Measurements from ENCODE around the gene CDC42EP2.

The CDC42EP2 gene

GRCh38 chr11:65298655-65299179 is 15.9 kb upstream of the CDC42EP2 start:
- no peak for DNase-seq

GRCh38 chr11:65300621-65301275 is 13.9 kb upstream of the CDC42EP2 start:
- DNase-seq, result no peak

- DNase-seq, result no peak
Measured at GRCh38 chr11:65301491-65302329, 13.0 kb upstream of the CDC42EP2 start.

GRCh38 chr11:65303555-65303954 is 11.1 kb upstream of the CDC42EP2 start:
- DNase-seq, result no peak

- DNase-seq, result no peak
Measured at GRCh38 chr11:65304110-65304509, 10.6 kb upstream of the CDC42EP2 start.

- DNase-seq, result no peak
Measured at GRCh38 chr11:65304613-65305012, 10.1 kb upstream of the CDC42EP2 start.

GRCh38 chr11:65305501-65306268 is 9.0 kb upstream of the CDC42EP2 start:
- DNase-seq, result peak; percentile 79

GRCh38 chr11:65307298-65308229 is 7.1 kb upstream of the CDC42EP2 start:
- no peak for DNase-seq

GRCh38 chr11:65308281-65308891 is 6.3 kb upstream of the CDC42EP2 start:
- DNase-seq, result no peak

- DNase-seq, result no peak
Measured at GRCh38 chr11:65309006-65309405, 5.7 kb upstream of the CDC42EP2 start.

- peak; percentile 38 for DNase-seq
Measured at GRCh38 chr11:65310215-65310614, 4.5 kb upstream of the CDC42EP2 start.

- DNase-seq, result no peak
Measured at GRCh38 chr11:65310736-65311135, 3.9 kb upstream of the CDC42EP2 start.

- DNase-seq, result no peak
Measured at GRCh38 chr11:65311170-65311678, 3.4 kb upstream of the CDC42EP2 start.

- DNase-seq, result peak; percentile 85
Measured at GRCh38 chr11:65315204-65315865, 669 bp downstream of the CDC42EP2 start.

- no peak for DNase-seq
Measured at GRCh38 chr11:65315866-65316226, 1.2 kb downstream of the CDC42EP2 start.

GRCh38 chr11:65316227-65317024 is 1.8 kb downstream of the CDC42EP2 start:
- no peak for DNase-seq

- no peak for DNase-seq
Measured at GRCh38 chr11:65317025-65317786, 2.5 kb downstream of the CDC42EP2 start.

GRCh38 chr11:65320386-65321075 is 5.9 kb downstream of the CDC42EP2 start:
- DNase-seq, result no peak

GRCh38 chr11:65321076-65321475 is 6.4 kb downstream of the CDC42EP2 start:
- DNase-seq, result no peak

Measured in NCI-H2171 treated with DMSO at 0.1 percent for 48 hours (cell line).